ENCODE data around the gene ARRDC4.

The ARRDC4 gene

DNA sequence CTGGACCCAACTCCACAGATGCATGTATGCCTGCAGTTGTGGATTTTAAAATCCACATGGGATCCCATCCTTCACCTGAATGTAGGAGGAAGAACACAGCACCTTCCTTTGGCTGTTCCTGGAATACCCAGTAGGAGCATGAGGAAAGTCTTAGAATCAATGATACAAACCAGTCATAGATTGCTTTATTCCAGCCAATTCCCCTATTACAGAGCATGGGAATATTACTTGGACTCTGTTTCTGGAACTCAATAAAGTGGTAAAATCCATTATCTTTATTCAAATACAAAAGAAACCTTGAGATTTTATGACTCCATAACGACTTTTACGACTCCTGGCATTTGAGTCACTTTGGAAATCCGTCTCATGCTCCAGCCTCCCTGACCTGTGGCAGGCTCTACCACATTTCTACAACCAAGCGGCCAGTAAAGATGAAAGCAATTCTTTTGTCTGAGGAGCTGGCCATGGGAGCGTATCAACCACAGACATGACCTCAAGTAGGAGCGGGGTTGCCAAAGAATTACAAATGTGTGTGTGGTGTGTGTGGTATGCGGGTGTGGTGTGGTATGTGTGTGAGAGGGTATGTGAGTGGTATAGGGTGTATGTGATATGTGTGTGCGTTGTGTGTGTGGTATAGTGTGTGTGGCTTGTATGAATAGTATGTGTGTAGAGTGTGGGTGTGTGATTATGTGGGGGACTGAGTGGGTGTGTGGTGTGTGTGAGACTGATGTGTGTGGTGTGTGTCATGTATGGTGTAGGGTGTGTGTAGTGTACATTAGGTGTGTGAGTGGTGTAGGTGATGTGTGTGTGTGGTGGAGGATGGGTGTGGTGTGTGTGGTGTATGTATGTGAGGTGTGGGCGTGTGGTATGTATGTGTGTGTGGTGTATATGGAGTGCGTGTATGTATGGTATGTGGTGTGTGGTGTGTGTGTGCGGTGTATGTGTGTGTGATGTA is 40.0 kb downstream of the ARRDC4 start:
- no peak for DNase-seq

DNA sequence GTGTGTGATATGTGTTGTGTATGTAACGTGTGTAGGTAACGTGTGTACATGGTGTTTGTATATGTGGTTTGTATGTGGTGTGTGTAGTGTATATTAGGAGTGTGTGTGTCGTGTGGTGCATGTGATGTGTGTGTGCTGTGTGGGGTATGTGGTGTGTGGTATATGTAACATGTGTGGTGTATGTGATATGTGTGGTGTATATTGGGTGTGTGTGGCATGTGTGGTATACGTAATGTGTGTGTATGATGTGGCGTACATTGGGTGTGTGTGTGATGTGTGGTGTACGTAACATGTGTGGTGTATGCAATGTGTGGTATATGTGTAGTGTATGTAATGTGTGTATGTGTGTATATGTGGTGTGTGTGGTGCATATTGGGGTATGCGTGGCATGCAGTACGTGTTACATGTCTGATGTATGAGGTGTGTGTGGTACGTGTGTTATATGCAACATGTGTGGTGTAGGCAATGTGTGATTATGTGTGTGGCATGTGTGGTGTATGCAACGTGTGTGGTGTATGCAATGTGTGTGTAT is 41.2 kb downstream of the ARRDC4 start:
- no peak for DNase-seq

DNA sequence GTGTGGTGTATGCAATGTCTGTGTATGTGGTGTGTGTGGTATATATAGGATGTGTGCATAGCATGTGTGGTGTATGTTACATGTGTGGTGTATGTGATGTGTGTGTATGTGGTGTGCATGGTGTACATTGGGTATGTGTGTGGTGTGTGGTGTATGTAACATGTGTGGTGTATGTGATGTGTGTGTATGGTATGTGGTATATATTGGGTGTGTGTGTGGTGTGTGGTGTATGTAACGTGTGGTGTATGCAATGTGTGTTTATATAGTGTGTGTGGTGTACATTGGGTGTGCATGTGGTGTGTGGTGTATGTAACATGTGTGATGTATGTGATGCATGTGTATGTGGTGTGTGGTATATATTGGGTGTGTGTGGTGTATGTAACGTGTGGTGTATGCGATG is 41.9 kb downstream of the ARRDC4 start:
- no peak for DNase-seq

DNA sequence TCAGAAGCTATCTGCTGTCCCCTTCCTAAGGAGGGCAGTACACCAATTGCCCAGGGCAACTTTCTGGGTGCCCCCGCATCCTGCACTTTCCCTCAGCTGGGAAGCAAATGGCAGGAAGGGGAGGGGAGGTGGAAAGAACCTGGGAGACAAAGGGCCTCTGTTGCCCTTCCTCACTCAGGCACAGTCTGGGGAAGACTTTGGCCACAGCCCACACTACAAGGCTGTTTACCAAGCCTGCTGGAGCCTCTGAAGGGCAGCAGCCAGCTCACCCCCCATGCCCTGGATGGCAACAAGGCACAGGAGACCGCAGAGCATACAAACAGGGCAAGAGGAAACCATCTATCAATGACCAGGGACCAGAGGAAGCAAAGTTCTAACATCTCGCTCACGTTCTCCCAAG is 42.4 kb downstream of the ARRDC4 start:
- no peak for DNase-seq

DNA sequence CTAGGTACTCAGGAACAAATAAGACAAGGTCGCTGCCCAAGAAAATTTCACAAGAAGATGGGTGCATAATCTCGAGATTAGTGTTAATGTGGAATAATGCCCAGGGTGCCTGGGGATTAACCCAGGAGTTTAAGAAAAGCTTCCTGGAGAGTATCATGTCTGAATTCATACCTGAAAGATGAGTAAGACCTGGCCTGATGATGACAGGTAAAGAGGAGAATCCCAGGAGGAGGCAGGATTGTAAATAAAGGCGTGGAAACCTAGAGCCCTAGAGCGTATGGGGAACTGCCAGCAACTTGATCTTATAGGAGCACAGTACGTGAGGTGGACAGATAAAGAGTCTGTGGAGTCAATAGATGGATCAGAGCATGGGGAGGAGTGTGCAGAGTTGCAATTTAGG is 43.0 kb downstream of the ARRDC4 start:
- no peak for DNase-seq

DNA sequence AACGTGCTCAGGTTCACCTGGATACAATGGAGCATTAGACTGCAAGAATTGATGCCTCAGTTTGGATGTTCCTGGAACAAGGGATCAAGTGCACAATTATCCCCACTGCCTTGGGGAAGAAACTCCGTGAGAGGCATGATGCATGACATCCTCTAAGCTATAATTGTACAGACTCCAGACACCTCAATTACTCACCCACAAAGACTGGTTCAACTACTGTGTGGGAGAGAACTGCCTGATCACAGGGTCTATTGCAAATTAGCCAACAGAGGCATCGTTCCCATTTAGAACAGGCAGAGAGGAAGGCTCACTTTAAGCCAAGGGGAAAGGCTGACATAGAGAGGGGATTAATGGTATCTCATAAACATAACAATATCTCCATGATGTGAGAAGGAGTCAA is 43.5 kb downstream of the ARRDC4 start:
- DNase-seq, result no peak

DNA sequence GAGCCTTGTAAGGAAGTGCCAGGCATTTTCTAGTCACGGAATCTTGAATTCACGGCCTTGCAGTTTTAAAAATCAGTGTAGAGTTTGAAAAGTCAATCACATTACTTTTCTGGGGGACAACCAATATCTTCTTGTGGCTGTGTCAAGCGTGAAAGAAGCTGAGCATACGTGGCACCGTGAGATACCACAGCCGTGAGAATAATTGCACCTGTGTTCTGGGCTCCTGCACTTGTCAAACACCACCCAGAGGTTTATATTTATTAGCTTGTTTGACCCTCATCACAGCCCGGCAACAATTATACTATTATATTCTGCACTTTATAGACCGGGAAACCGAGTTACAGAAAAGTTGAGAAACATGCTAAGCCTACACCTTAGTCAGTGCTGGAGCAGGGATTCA is 45.2 kb downstream of the ARRDC4 start:
- DNase-seq, result no peak

DNA sequence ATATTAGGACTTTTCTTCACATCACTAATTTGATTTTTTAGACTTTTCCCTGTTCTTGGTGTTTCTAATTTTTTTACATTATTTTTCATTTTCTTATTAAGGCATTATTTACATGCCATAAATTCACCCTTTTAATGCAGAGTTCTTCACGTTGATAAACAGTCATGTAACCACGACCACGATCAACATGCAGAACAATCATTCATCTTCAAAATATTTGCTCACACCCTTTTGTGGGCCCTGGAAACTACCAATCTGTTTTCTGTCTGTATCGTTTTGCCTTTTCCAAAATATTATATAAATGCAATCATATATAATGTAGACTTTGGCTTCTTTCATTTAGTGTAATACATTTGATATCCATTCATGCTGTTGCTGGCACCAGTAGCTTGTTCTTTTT is 48.7 kb downstream of the ARRDC4 start:
- DNase-seq, result no peak

DNA sequence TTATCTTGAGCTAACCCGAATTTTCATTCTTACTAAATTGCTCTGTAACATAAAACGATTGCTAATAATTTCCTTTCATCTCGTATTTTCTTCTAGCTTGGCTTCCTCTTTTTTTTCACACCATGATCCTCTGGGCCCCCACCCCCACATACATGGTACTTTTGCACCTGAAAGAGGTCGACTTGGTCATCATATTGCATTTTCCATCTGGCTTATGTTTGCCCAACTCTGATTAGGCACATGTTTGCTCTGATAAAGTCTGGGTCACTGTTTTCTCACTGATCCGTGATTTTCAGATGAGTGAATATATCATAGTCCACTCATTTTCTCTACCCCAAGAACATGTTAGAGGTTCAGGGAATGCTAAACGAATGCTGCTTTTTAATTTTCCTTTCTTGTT is 49.5 kb downstream of the ARRDC4 start:
- no peak for DNase-seq

DNA sequence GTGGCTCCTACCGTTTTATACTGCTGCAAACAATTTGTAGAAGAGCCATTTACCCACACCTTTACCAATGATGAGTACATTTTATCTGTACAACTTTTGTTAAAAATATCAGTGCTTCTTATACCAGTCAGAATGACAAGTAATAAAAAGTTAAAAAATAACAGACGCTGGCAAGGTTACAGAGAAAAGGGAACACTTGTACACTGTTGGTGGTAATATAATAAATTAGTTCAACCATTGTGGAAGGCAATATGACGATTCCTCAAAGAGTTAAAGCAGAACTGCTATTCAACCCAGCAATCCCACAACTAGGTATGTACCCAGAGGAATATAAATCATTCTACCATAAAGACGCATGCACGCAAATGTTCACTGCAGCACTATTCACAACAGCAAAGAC is 51.9 kb downstream of the ARRDC4 start:
- no peak for DNase-seq

DNA sequence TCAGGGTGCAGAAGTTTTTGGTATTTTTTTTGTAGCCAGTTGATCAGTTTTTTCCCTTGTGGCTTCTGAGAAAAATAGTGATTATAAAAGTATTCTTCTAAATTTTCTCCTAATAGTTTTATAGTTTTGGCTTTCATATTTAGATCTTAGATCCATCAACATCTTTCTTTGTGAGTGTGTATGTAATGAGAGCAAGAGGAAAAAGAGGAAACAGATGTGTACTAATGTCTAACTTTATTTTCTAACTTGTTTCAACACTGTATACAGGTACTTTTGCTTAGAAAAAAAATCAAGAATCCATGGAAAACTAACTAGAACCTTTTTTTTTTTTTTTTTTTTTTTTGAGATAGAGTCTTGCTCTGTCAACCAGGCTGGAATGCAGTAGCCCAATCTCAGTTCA is 53.1 kb downstream of the ARRDC4 start:
- no peak for DNase-seq

DNA sequence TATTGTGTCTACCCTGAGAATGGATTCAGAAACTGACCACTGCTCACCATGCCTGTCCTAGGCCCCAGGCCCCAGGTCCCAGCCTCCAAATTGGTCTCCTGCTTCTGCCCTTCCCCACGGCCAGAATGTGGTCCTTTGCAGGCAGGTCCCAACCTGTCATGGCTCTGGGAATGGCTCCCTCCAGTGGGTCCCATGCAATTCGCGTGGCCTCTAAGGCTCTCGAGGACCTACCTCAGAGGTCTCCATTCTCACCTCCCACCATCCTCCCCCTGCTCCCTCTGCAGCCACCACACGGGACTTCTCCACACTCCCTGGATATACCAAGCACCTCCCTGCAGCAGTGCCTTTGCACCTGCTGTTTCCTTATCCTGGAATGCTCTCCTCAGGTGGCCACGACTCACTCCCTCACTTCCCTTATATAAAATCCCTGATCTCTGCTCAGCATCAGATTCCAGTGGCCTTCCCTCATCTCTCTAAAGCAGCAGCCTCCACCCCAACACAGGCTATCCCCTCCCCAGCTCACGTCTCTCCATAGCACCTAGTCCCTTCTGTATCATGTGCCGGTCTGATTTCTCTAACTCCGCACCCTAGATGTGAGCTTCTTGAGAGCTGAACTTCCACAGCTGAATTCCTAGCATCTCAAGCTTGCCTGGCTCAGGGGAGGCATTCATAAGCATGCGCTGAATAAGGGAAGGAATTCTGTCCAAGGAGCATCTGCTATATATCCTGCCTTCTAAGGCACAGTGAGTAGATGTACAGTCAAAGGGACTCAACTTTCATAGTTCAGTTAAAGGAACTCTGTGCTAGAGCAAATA is 56.9 kb downstream of the ARRDC4 start:
- DNase-seq, result no peak

DNA sequence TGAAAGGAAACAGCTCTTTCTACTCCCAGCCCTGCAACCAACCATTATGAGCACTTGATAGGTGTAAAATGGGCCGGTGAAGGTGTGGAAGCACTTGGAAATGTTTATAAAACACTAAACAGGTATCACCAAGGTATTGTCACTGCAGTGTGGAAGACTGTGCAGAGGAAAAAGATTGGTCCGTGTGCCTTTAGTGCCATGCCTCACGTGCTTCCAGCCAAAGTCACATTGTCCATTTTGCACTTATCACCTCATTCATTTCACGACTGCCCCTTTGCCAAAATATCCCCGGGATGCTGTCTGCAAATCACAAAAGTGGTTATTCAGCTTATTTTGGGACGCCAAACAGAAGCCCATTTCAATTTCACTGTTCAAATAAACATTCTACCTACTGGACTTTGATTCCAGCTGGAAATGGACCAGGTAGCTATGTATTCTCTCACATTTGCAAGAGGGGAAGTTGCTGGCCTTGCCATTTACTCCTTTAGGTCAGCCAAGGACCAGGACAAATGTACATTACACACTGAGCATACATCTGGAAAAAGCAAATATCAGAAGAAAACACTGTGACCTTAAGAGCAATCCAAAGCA is 58.4 kb downstream of the ARRDC4 start:
- no peak for DNase-seq
